Activated T-helper 2 cell treated with anti-CD3 and anti-CD28 coated beads, Interferon-gamma antibody, Interleukin-2, Interleukin-4, amounts not matched to agents 10 μg/mL and 5 μg/mL and 100 μg/mL, durations not matched to agents 14 hours and 24 hours and 36 hours (primary cell): ENCODE results near the gene ASIC1. TPM values are rescaled to one million over a fixed set of nuclear protein-coding genes. Genes with fewer than 3 reads are reported as not detected.

Source experiments
- DNase-seq: peaks from one replicate; pipeline ENCODE4 v3.0.0; 2021; ENCODE audit warnings: low spot score
- H3K27ac Mint-ChIP-seq: one replicate; pipeline ENCODE4 v1.8.0; 2021; ENCODE audit warnings: mixed read lengths
- H3K27me3 Mint-ChIP-seq: one replicate; pipeline ENCODE4 v1.8.0; 2021; ENCODE audit warnings: low read depth, mixed read lengths
- H3K36me3 Mint-ChIP-seq: one replicate; pipeline ENCODE4 v1.8.0; 2021; ENCODE audit warnings: low read depth, mixed read lengths
- H3K4me1 Mint-ChIP-seq: one replicate; pipeline ENCODE4 v1.8.0; 2021; ENCODE audit warnings: low read depth, mixed read lengths
- H3K4me3 Mint-ChIP-seq: one replicate; pipeline ENCODE4 v1.8.0; 2021; ENCODE audit warnings: low read depth, mild to moderate bottlenecking, moderate library complexity, mixed read lengths
- H3K9me3 Mint-ChIP-seq: one replicate; pipeline ENCODE4 v1.8.0; 2021; ENCODE audit warnings: mixed read lengths
- intact Hi-C: fragments of 100-400 bp; cut with micrococcal nuclease; formaldehyde crosslinking; loops from one replicate; pipeline ENCODE4 v1.15.1; 2023
- total RNA-seq: library from RNA; stranded (reverse); gene quantifications from 2 replicates; pipeline ENCODE4 v1.2.3, GENCODE V29; 2022

ASIC1 gene
- total RNA-seq, 1 donor from 2014 or later, result 20.7 TPM

GRCh38 chr12:50070314-50071060 lies 13.1 kb downstream of the ASIC1 start:
- Mint-ChIP-seq H3K4me3 (no peak overlapping the region), H3K9me3 (no peaks in the 10 kb centered on the region), H3K36me3 (no peaks in the 10 kb centered on the region), H3K27me3 (no peaks in the 10 kb centered on the region), H3K27ac (no peak overlapping the region), H3K4me1 (peaks cover 6% of the 10 kb centered on the region)
- intact Hi-C loops, result loop anchor here (1.0 kb wide), 2 partner anchors 31 to 103 kb away; no protein-coding TSS in a partner anchor
- peak; percentile 51 for DNase-seq

- intact Hi-C loops, result no loop called here
- Mint-ChIP-seq H3K27ac (no peak overlapping the region), H3K4me1 (peaks cover 8% of the 10 kb centered on the region), H3K4me3 (no peak overlapping the region), H3K9me3 (no peaks in the 10 kb centered on the region), H3K27me3 (no peaks in the 10 kb centered on the region), H3K36me3 (no peaks in the 10 kb centered on the region)
- DNase-seq, result no peak
These were observed 15.0 kb downstream of the ASIC1 start for GRCh38 chr12:50072198-50072907.

GRCh38 chr12:50073206-50073605 lies 15.8 kb downstream of the ASIC1 start:
- no peak for DNase-seq
- H3K27me3 Mint-ChIP-seq, result no peaks in the 10 kb centered on the region
- no peak overlapping the region for H3K27ac Mint-ChIP-seq
- H3K4me1 Mint-ChIP-seq, result peaks cover 8% of the 10 kb centered on the region
- intact Hi-C loops, result no loop called here
- H3K4me3 Mint-ChIP-seq, result no peak overlapping the region
- H3K9me3 Mint-ChIP-seq, result no peaks in the 10 kb centered on the region
- no peaks in the 10 kb centered on the region for H3K36me3 Mint-ChIP-seq

GRCh38 chr12:50073712-50074111 lies 16.3 kb downstream of the ASIC1 start:
- H3K9me3 Mint-ChIP-seq, result no peaks in the 10 kb centered on the region

GRCh38 chr12:50074936-50075807 lies 17.8 kb downstream of the ASIC1 start:
- H3K27me3 Mint-ChIP-seq, result no peaks in the 10 kb centered on the region
- no peaks in the 10 kb centered on the region for H3K36me3 Mint-ChIP-seq
- peak; percentile 65 for DNase-seq
- intact Hi-C loops, result no loop called here
- peaks cover 8% of the 10 kb centered on the region for H3K4me1 Mint-ChIP-seq
- H3K4me3 Mint-ChIP-seq, result no peak overlapping the region
- no peak overlapping the region for H3K27ac Mint-ChIP-seq
- no peaks in the 10 kb centered on the region for H3K9me3 Mint-ChIP-seq

More at GRCh38 chr12:50073712-50074111, 16.3 kb downstream of the ASIC1 start:
- Mint-ChIP-seq H3K27ac (no peak overlapping the region), H3K4me1 (peaks cover 8% of the 10 kb centered on the region), H3K4me3 (no peak overlapping the region), H3K36me3 (no peaks in the 10 kb centered on the region), H3K27me3 (no peaks in the 10 kb centered on the region)
- intact Hi-C loops, result no loop called here
- no peak for DNase-seq

GRCh38 chr12:50075808-50076170 lies 18.4 kb downstream of the ASIC1 start:
- intact Hi-C loops, result no loop called here
- H3K27ac Mint-ChIP-seq, result no peak overlapping the region

GRCh38 chr12:50077099-50077498 lies 19.7 kb downstream of the ASIC1 start:
- intact Hi-C loops, result no loop called here
- no peaks in the 10 kb centered on the region for H3K36me3 Mint-ChIP-seq
- no peaks in the 10 kb centered on the region for H3K9me3 Mint-ChIP-seq
- H3K4me1 Mint-ChIP-seq, result peaks cover 2% of the 10 kb centered on the region
- no peaks in the 10 kb centered on the region for H3K27me3 Mint-ChIP-seq
- DNase-seq, result no peak
- H3K27ac Mint-ChIP-seq, result no peak overlapping the region
- no peak overlapping the region for H3K4me3 Mint-ChIP-seq

More at GRCh38 chr12:50075808-50076170, 18.4 kb downstream of the ASIC1 start:
- Mint-ChIP-seq H3K9me3 (no peaks in the 10 kb centered on the region), H3K27me3 (no peaks in the 10 kb centered on the region), H3K4me1 (peaks cover 3% of the 10 kb centered on the region), H3K4me3 (no peak overlapping the region), H3K36me3 (no peaks in the 10 kb centered on the region)
- no peak for DNase-seq

GRCh38 chr12:50078281-50078680 lies 20.9 kb downstream of the ASIC1 start:
- intact Hi-C loops, result no loop called here
- H3K27me3 Mint-ChIP-seq, result no peaks in the 10 kb centered on the region
- no peaks in the 10 kb centered on the region for H3K9me3 Mint-ChIP-seq
- H3K27ac Mint-ChIP-seq, result no peak overlapping the region
- H3K36me3 Mint-ChIP-seq, result no peaks in the 10 kb centered on the region
- peaks cover 2% of the 10 kb centered on the region for H3K4me1 Mint-ChIP-seq
- no peak overlapping the region for H3K4me3 Mint-ChIP-seq
- no peak for DNase-seq

- intact Hi-C loops, result no loop called here
- Mint-ChIP-seq H3K27ac (no peak overlapping the region), H3K27me3 (no peaks in the 10 kb centered on the region), H3K4me1 (peaks cover 5% of the 10 kb centered on the region), H3K9me3 (no peaks in the 10 kb centered on the region), H3K36me3 (no peaks in the 10 kb centered on the region), H3K4me3 (no peak overlapping the region)
- no peak for DNase-seq
These were observed 22.4 kb downstream of the ASIC1 start for GRCh38 chr12:50079771-50080170.

GRCh38 chr12:50081096-50081808 lies 23.9 kb downstream of the ASIC1 start:
- peaks cover 10% of the 10 kb centered on the region for H3K4me1 Mint-ChIP-seq
- no peak for DNase-seq
- no peak overlapping the region for H3K4me3 Mint-ChIP-seq
- H3K9me3 Mint-ChIP-seq, result no peaks in the 10 kb centered on the region
- H3K36me3 Mint-ChIP-seq, result peaks cover under 1% of the 10 kb centered on the region
- no peaks in the 10 kb centered on the region for H3K27me3 Mint-ChIP-seq
- intact Hi-C loops, result no loop called here
- no peak overlapping the region for H3K27ac Mint-ChIP-seq

- Mint-ChIP-seq H3K4me1 (peaks cover 18% of the 10 kb centered on the region), H3K27ac (no peak overlapping the region), H3K36me3 (peaks cover 12% of the 10 kb centered on the region), H3K4me3 (no peak overlapping the region), H3K27me3 (no peaks in the 10 kb centered on the region), H3K9me3 (no peaks in the 10 kb centered on the region)
- no peak for DNase-seq
- intact Hi-C loops, result no loop called here
These were observed 25.2 kb downstream of the ASIC1 start for GRCh38 chr12:50082644-50083043.

GRCh38 chr12:50083301-50083700 lies 25.9 kb downstream of the ASIC1 start:
- Mint-ChIP-seq H3K9me3 (no peaks in the 10 kb centered on the region), H3K4me3 (peak overlapping the region; percentile 84), H3K27ac (peak overlapping the region; percentile 80), H3K27me3 (no peaks in the 10 kb centered on the region), H3K4me1 (peaks cover 22% of the 10 kb centered on the region), H3K36me3 (peaks cover 19% of the 10 kb centered on the region)
- DNase-seq, result no peak
- intact Hi-C loops, result no loop called here
